OCI-LY3 (cell line): ENCODE data around the gene TMPRSS3.

ENCODE experiments used
- H2AFZ ChIP-seq: fragments of 200-600, 300-600 bp; shearing (Covaris generic); 2 replicates; pipeline ENCODE4 v1.6.0; 2014; ENCODE audit warnings: antibody characterized with exemption, low read depth, low read length
- H3K27ac ChIP-seq: fragments of 200-600, 300-600 bp; sonication (generic); 2 replicates; pipeline ENCODE4 v1.5.1; 2014; ENCODE audit warnings: mild to moderate bottlenecking, low read length, moderate library complexity, mixed read lengths
- H3K27me3 ChIP-seq: fragments of 200-600, 300-600 bp; sonication (generic); 2 replicates; pipeline ENCODE4 v1.6.1; 2014; ENCODE audit warnings: low read depth, low read length, mixed read lengths
- H3K36me3 ChIP-seq: fragments of 200-600, 300-600 bp; sonication (generic); replicated peaks from 2 replicates; pipeline ENCODE3; 2014; ENCODE audit warnings: low read depth, low read length, mixed read lengths
- H3K4me1 ChIP-seq: fragments of 300-600, 200-600 bp; sonication (generic); 2 replicates; pipeline ENCODE4 v1.6.1; 2014; ENCODE audit warnings: low read length, mixed read lengths
- H3K4me2 ChIP-seq: fragments of 200-600, 300-600 bp; sonication (generic); 2 replicates; pipeline ENCODE4 v1.6.1; 2014; ENCODE audit warnings: low read length, mixed read lengths
- H3K4me3 ChIP-seq: fragments of 300-600, 200-600 bp; sonication (generic); 2 replicates; pipeline ENCODE4 v1.5.1; 2014; ENCODE audit warnings: antibody characterized with exemption, mild to moderate bottlenecking, low read length, moderate library complexity
- H3K79me2 ChIP-seq: fragments of 300-600, 200-600 bp; shearing (Covaris generic); 2 replicates; pipeline ENCODE4 v1.6.1; 2014; ENCODE audit warnings: mild to moderate bottlenecking, low read length, mixed read lengths
- H3K9ac ChIP-seq: fragments of 300-600, 200-600 bp; shearing (Covaris generic); 2 replicates; pipeline ENCODE4 v1.6.0; 2014; ENCODE audit warnings: mild to moderate bottlenecking, low read length, moderate library complexity
- H3K9me3 ChIP-seq: fragments of 200-600, 300-600 bp; shearing (Covaris generic); 2 replicates; pipeline ENCODE4 v1.6.1; 2014; ENCODE audit warnings: low read length, mixed read lengths; ENCODE audit not compliant: insufficient read depth
- H4K20me1 ChIP-seq: fragments of 200-600, 300-600 bp; sonication (generic); 2 replicates; pipeline ENCODE4 v1.6.1; 2016; ENCODE audit warnings: low read length, mixed read lengths; ENCODE audit not compliant: insufficient read depth
- CTCF ChIP-seq: fragments of 200-600, 300-600 bp; sonication (generic); IDR thresholded peaks from 2 replicates; pipeline ENCODE4 v1.5.1; 2014; ENCODE audit warnings: antibody characterized with exemption, low read length, low read depth
- EZH2phosphoT487 ChIP-seq: fragments of 200-600 bp; shearing (Covaris generic); IDR thresholded peaks from 2 replicates; pipeline ENCODE4 v1.6.1; 2018; ENCODE audit warnings: antibody characterized with exemption, mixed run types, low read depth

TMPRSS3 gene

GRCh38 chr21:42330380-42331371 lies 65.2 kb downstream of the TMPRSS3 start:
- H2AFZ ChIP-seq = no peak overlapping the region
- no peaks in the 10 kb centered on the region for H3K79me2 ChIP-seq
- H3K4me1 ChIP-seq = peaks cover 8% of the 10 kb centered on the region
- H3K4me2 ChIP-seq = peak overlapping the region; percentile 8; the same call in 1 of the 2 replicates
- H3K27ac ChIP-seq = no peak overlapping the region
- no peak overlapping the region for H3K4me3 ChIP-seq
- no peak overlapping the region for H3K9ac ChIP-seq
- no peaks in the 10 kb centered on the region for H4K20me1 ChIP-seq
- H3K27me3 ChIP-seq = peaks cover 16% of the 10 kb centered on the region
- H3K36me3 ChIP-seq = no peaks in the 10 kb centered on the region
- TF ChIP-seq EZH2phosphoT487 = no peak
- no peak for TF ChIP-seq CTCF
- H3K9me3 ChIP-seq = no peaks in the 10 kb centered on the region

DNA sequence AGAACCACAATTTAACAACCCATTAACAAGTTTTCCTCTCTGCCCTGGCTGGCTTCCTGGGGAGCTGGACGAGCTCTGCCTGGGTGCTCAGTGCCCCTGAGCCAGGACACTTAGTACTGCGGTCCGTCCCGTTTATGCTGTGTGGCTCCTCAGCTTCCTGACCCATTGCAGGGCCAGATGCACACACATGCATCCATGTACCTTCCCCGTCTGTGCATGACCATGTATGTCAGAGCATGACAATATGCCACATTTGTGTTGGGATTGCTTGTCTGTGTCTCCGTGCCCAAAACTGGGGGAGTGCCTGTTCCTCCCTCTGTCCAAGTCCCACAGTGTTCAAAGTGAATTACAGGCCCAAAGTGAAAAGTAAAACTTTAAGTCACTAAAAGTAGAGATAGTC lies 71.0 kb downstream of the TMPRSS3 start:
- Histone ChIP-seq H3K4me1 (no peaks in the 10 kb centered on the region), H3K4me2 (no peak overlapping the region), H3K79me2 (no peaks in the 10 kb centered on the region), H3K27me3 (peaks cover 26% of the 10 kb centered on the region), H3K36me3 (no peaks in the 10 kb centered on the region), H3K4me3 (no peak overlapping the region), H2AFZ (no peak overlapping the region), H3K27ac (no peak overlapping the region), H4K20me1 (no peaks in the 10 kb centered on the region), H3K9me3 (no peaks in the 10 kb centered on the region), H3K9ac (no peak overlapping the region)
- TF ChIP-seq EZH2phosphoT487 = no peak
- no peak for TF ChIP-seq CTCF
